GM12878 (cell line): Measurements from ENCODE around the gene NISCH. TPM values are rescaled to one million over a fixed set of nuclear protein-coding genes. Genes with fewer than 3 reads are reported as not detected.

ENCODE experiments used
- polyA plus RNA-seq, 11 experiments: library from polyadenylated mRNA; depleted of rRNA in 4 of 11; unstranded in 6 of 11; stranded (reverse) in 5 of 11; fragments of >200 nt; fragmentation: Nextera tagmentation in 4 of 11; fragmentation: Illumina TruSeq in 1 of 11; extraction: Ambion mirVana in 4 of 11; extraction: Trizol in 1 of 11; gene quantifications; 1 replicate in 1 of 11; 2 replicates in 10 of 11; pipeline versions ENCODE4 v1.2.1 to v1.2.3, GENCODE V29; 2011 to 2016; ENCODE audit warnings: inconsistent platforms in 2 of 11, missing spikeins in 2 of 11, low read depth in 1 of 11
- total RNA-seq, 4 experiments: library from RNA; depleted of rRNA in 3 of 4; stranded (reverse); fragments of >200 nt in 3 of 4; fragmentation: Illumina TruSeq in 1 of 4; extraction: Trizol in 1 of 4; gene quantifications; 2 replicates each; pipeline versions ENCODE4 v1.2.1 to v1.2.3, GENCODE V29; 2013 to 2021
- TF ChIP-seq, protein P1 (sequence below): fragments of 450-650 bp; IDR thresholded peaks from 2 replicates; pipeline ENCODE4 v1.6.1; 2017; ENCODE audit warnings: mild to moderate bottlenecking, moderate library complexity
- TF ChIP-seq, protein P2 (sequence below): IDR thresholded peaks from 2 replicates; pipeline ENCODE4 v1.6.1; 2012; ENCODE audit warnings: low read length, inconsistent platforms
- TF ChIP-seq, protein P3 (sequence below): fragments of 450-650 bp; formaldehyde crosslinking; IDR thresholded peaks from 2 replicates; pipeline ENCODE4 v1.5.0; 2022; ENCODE audit warnings: mild to moderate bottlenecking, missing genetic modification characterization

NISCH gene
- total and polyA plus RNA-seq, 10 of the 15 experiments (the other 5 are each of a cell fraction or from before 2014, with no cell fraction given), result 0.76 to 52.5 (median 24.6) TPM

DNA sequence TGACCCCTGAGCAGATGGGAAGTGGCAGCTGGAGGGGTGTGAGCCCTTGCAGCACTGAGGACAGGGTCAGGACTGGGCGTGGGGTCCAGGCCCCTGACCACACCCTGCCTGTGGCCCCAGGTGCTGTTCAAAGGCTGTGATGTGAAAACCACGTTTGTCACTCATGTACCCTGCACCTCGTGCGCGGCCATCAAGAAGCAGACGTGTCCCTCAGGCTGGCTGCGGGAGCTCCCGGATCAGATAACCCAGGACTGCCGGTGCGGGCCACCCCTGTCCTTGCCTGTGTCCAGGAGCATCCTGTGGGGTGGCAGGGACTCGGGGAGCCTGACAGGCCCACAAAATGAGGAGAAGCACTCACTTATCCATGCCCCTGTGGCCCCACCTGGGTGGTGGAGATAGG lies 45.6 kb downstream of the NISCH start (continued):
- TF ChIP-seq, protein P1, sequence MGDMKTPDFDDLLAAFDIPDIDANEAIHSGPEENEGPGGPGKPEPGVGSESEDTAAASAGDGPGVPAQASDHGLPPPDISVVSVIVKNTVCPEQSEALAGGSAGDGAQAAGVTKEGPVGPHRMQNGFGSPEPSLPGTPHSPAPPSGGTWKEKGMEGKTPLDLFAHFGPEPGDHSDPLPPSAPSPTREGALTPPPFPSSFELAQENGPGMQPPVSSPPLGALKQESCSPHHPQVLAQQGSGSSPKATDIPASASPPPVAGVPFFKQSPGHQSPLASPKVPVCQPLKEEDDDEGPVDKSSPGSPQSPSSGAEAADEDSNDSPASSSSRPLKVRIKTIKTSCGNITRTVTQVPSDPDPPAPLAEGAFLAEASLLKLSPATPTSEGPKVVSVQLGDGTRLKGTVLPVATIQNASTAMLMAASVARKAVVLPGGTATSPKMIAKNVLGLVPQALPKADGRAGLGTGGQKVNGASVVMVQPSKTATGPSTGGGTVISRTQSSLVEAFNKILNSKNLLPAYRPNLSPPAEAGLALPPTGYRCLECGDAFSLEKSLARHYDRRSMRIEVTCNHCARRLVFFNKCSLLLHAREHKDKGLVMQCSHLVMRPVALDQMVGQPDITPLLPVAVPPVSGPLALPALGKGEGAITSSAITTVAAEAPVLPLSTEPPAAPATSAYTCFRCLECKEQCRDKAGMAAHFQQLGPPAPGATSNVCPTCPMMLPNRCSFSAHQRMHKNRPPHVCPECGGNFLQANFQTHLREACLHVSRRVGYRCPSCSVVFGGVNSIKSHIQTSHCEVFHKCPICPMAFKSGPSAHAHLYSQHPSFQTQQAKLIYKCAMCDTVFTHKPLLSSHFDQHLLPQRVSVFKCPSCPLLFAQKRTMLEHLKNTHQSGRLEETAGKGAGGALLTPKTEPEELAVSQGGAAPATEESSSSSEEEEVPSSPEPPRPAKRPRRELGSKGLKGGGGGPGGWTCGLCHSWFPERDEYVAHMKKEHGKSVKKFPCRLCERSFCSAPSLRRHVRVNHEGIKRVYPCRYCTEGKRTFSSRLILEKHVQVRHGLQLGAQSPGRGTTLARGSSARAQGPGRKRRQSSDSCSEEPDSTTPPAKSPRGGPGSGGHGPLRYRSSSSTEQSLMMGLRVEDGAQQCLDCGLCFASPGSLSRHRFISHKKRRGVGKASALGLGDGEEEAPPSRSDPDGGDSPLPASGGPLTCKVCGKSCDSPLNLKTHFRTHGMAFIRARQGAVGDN, result no peak
- TF ChIP-seq, protein P2, sequence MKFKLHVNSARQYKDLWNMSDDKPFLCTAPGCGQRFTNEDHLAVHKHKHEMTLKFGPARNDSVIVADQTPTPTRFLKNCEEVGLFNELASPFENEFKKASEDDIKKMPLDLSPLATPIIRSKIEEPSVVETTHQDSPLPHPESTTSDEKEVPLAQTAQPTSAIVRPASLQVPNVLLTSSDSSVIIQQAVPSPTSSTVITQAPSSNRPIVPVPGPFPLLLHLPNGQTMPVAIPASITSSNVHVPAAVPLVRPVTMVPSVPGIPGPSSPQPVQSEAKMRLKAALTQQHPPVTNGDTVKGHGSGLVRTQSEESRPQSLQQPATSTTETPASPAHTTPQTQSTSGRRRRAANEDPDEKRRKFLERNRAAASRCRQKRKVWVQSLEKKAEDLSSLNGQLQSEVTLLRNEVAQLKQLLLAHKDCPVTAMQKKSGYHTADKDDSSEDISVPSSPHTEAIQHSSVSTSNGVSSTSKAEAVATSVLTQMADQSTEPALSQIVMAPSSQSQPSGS, result no peak
- TF ChIP-seq, protein P3, sequence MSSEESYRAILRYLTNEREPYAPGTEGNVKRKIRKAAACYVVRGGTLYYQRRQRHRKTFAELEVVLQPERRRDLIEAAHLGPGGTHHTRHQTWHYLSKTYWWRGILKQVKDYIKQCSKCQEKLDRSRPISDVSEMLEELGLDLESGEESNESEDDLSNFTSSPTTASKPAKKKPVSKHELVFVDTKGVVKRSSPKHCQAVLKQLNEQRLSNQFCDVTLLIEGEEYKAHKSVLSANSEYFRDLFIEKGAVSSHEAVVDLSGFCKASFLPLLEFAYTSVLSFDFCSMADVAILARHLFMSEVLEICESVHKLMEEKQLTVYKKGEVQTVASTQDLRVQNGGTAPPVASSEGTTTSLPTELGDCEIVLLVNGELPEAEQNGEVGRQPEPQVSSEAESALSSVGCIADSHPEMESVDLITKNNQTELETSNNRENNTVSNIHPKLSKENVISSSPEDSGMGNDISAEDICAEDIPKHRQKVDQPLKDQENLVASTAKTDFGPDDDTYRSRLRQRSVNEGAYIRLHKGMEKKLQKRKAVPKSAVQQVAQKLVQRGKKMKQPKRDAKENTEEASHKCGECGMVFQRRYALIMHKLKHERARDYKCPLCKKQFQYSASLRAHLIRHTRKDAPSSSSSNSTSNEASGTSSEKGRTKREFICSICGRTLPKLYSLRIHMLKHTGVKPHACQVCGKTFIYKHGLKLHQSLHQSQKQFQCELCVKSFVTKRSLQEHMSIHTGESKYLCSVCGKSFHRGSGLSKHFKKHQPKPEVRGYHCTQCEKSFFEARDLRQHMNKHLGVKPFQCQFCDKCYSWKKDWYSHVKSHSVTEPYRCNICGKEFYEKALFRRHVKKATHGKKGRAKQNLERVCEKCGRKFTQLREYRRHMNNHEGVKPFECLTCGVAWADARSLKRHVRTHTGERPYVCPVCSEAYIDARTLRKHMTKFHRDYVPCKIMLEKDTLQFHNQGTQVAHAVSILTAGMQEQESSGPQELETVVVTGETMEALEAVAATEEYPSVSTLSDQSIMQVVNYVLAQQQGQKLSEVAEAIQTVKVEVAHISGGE (CRISPR knock-in tag), result no peak
